ENCODE measurements around the gene EFCAB5. TPM values are rescaled to one million over a fixed set of nuclear protein-coding genes. Genes with fewer than 3 reads are reported as not detected.
"Not testable (repeated sequence)": the region's sequence is repeated elsewhere in the genome, so short reads cannot be mapped to it uniquely, and the experiment has no call there.

The EFCAB5 gene
- total RNA-seq, 1 experiment from 2014 or later: 0.16 TPM

- DNase-seq (ENCODE audit: low read depth in 1 of 2, low spot score in 2 of 2): peak; percentile 68 to 72
- Histone ChIP-seq H3K4me3 (peak overlapping the region; percentile 31), H3K27ac (no peak overlapping the region), H3K4me1 (replicated peaks) (no peaks in the 10 kb centered on the region), H3K36me3 (no peaks in the 10 kb centered on the region), H3K9me3 (replicated peaks) (no peaks in the 10 kb centered on the region), H3K27me3 (replicated peaks) (no peaks in the 10 kb centered on the region; the same call in none of the 2 replicates)
Measured at GRCh38 chr17:30104575-30105339, 163.3 kb downstream of the EFCAB5 start.

DNA sequence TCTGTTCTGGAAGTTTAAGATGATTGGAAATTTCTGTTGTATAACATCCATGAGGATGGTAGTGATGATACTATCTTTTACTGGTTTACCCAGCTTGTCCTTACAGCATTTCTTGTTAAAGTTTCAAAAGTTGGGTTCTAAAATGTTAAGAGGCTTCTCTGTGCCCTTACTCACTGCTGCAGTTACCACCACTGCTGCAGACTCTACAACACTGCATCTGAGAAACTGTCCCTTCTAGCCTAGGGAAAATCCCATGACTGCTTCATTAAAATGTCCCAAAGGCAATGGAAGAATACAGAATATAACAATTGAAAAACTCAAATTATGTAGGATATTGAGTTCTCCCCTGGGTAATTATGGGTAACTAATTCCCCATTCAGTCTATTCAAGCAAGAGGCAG, 171.4 kb downstream of the EFCAB5 start:
- no peak overlapping the region for H3K4me3 ChIP-seq
- DNase-seq (ENCODE audit: low read depth in 1 of 2, low spot score in 2 of 2): no peak
- no peaks in the 10 kb centered on the region; the same call in 1 of the 2 replicates for H3K27me3 ChIP-seq (replicated peaks)
- H3K4me1 ChIP-seq (replicated peaks): no peaks in the 10 kb centered on the region
- H3K36me3 ChIP-seq: peaks cover 9% of the 10 kb centered on the region
- H3K27ac ChIP-seq: no peak overlapping the region
- H3K9me3 ChIP-seq (replicated peaks): no peaks in the 10 kb centered on the region

DNA sequence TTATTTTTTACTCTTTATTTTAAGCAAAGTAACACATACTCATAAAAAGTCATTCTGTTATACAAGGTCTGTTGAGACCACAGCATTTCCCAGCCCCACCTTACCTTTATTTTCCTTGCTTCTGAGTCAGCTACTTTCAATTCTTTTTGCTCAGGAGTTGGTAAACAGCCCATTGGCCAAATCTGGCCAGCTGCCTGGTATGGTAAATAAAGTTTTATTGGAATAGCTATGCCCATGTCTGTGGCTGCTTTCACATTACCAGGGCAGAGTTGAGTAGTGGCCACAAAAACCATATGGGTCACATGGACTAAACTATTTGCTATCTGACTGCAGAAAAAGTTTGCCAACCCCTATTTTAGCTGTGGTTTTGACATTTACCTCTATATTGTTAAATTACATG, 171.8 kb downstream of the EFCAB5 start:
- no peak overlapping the region for H3K4me3 ChIP-seq
- no peaks in the 10 kb centered on the region for H3K4me1 ChIP-seq (replicated peaks)
- H3K9me3 ChIP-seq (replicated peaks): no peaks in the 10 kb centered on the region
- H3K27ac ChIP-seq: no peak overlapping the region
- H3K27me3 ChIP-seq (replicated peaks): no peaks in the 10 kb centered on the region
- DNase-seq (ENCODE audit: low read depth in 1 of 2, low spot score in 2 of 2): no peak
- peaks cover 10% of the 10 kb centered on the region for H3K36me3 ChIP-seq

DNA sequence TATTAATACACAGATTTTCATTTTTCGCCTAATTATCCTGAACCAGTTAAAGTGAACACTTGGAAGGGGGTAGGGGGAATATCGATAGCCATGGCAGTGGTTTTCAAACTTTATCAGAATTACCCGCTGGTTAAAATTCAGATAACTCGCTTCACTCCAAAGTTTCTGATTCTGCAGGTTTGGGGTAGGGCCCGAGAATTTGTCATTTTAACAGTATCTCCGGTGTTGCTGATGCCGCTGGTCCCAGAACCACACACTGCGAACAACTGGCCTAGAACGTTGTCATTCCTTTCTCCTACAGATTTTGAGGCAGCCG, 174.9 kb downstream of the EFCAB5 start:
- H3K4me1 ChIP-seq (replicated peaks): no peaks in the 10 kb centered on the region
- peak overlapping the region; percentile 72 for H3K4me3 ChIP-seq
- H3K27ac ChIP-seq: peak overlapping the region; percentile 98
- peaks cover 37% of the 10 kb centered on the region for H3K36me3 ChIP-seq
- no peaks in the 10 kb centered on the region for H3K9me3 ChIP-seq (replicated peaks)
- DNase-seq (ENCODE audit: low read depth in 1 of 2, low spot score in 2 of 2): no peak
- H3K27me3 ChIP-seq (replicated peaks): no peaks in the 10 kb centered on the region

DNA sequence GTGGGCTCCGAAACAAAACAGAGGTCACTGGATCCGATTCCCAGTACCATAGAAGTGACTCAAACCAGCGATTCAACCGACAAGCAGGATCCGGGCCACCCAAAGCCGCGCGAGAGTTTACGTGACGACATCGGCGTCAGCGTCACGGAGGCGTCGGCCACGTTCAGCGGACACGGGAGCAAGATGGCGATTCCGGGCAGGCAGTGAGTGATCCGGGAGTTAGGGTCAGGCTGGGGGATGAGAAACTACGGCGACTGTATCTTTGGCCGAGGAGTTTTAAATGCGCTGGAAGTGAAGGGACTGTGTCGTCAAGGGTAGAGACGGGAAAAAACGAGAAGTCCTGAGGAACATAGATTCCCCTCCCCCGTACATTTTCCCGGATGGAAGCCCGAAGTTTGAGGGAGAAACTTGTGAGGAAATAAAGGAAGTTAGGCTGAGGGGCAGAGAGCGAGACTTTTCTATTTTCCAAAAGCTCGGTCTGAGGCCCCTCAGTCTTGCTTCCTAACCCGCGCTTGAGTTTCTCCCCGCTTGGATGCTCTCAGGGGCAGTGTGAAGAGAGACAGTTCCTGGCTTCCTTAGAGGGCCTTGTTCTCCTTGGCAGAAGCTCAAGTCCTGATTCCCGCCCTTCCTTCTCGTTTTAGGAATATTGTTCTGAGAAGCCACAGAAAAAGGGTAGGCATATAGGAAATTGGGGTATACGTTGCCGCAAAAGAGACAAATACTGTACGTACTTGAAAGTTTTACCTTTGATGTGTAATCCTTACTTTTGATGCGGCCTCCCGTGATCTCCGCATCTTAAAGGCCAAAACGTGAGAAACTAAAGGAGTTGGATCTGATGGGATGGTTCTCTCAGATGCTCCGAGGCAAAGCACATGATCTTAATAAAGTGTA, 175.5 kb downstream of the EFCAB5 start, which contains the start of gene NSRP1:
NSRP1 (plus strand) TSS at position 156 of the 891 bp plus-strand sequence; CDS start at position 184, 28 bp downstream.
- Histone ChIP-seq H3K36me3 (peaks cover 41% of the 10 kb centered on the region), H3K9me3 (replicated peaks) (no peaks in the 10 kb centered on the region), H3K27me3 (replicated peaks) (no peaks in the 10 kb centered on the region)

DNA sequence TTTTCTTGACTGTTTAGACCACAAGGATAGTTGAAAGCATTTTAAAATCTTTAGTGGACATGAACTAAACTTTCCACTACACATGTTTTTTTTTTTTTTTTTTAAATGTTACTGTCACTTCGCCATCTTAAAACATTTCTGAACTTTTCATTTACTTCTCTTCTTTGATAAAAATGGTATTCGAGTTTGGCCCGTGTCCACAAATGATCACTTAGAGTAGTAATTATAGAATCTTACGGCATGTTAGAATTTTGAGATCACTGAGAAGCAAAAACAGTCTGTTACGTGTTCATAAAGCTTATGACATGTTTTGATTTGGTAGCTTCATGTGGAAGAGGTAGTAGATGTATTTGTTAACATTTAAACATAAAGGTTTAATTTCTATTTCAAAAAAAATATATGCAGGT, 176.2 kb downstream of the EFCAB5 start:
- no peak for DNase-seq (ENCODE audit: low read depth in 1 of 2, low spot score in 2 of 2)
- Histone ChIP-seq H3K27me3 (replicated peaks) (no peaks in the 10 kb centered on the region), H3K4me3 (peak overlapping the region; percentile 72), H3K27ac (peak overlapping the region; percentile 98), H3K4me1 (replicated peaks) (no peaks in the 10 kb centered on the region), H3K9me3 (replicated peaks) (no peaks in the 10 kb centered on the region), H3K36me3 (peaks cover 46% of the 10 kb centered on the region)

More for the DNA sequence above, 175.5 kb downstream of the EFCAB5 start, which contains the start of gene NSRP1:
- Histone ChIP-seq H3K27ac (peak within 1 kb of the TSS; percentile 98), H3K4me1 (replicated peaks) (no peaks in the 10 kb centered on the region), H3K4me3 (peak within 1 kb of the TSS; percentile 72)
- peak; percentile 90 to 95 for DNase-seq (ENCODE audit: low read depth in 1 of 2, low spot score in 2 of 2)

- not testable (repeated sequence) for H3K4me1 ChIP-seq (replicated peaks); H3K9me3 ChIP-seq (replicated peaks); H3K27ac ChIP-seq; H3K4me3 ChIP-seq; DNase-seq (ENCODE audit: low read depth in 1 of 2, low spot score in 2 of 2); H3K27me3 ChIP-seq (replicated peaks)
- peaks cover 54% of the 10 kb centered on the region for H3K36me3 ChIP-seq
Measured at GRCh38 chr17:30118635-30119034, 177.2 kb downstream of the EFCAB5 start.

GRCh38 chr17:30124273-30124796, 182.9 kb downstream of the EFCAB5 start:
- H3K27ac ChIP-seq: no peak overlapping the region
- no peak overlapping the region for H3K4me3 ChIP-seq
- H3K9me3 ChIP-seq (replicated peaks): no peaks in the 10 kb centered on the region
- peaks cover 77% of the 10 kb centered on the region for H3K36me3 ChIP-seq
- no peak for DNase-seq (ENCODE audit: low read depth in 1 of 2, low spot score in 2 of 2)
- no peaks in the 10 kb centered on the region for H3K27me3 ChIP-seq (replicated peaks)
- H3K4me1 ChIP-seq (replicated peaks): no peaks in the 10 kb centered on the region

- H3K9me3 ChIP-seq (replicated peaks): no peaks in the 10 kb centered on the region
- peaks cover 93% of the 10 kb centered on the region for H3K36me3 ChIP-seq
Measured at GRCh38 chr17:30130121-30130520, 188.7 kb downstream of the EFCAB5 start.

GRCh38 chr17:30132615-30133014, 191.2 kb downstream of the EFCAB5 start:
- no peaks in the 10 kb centered on the region for H3K9me3 ChIP-seq (replicated peaks)

More at GRCh38 chr17:30130121-30130520, 188.7 kb downstream of the EFCAB5 start:
- Histone ChIP-seq H3K27me3 (replicated peaks) (no peaks in the 10 kb centered on the region), H3K4me1 (replicated peaks) (no peaks in the 10 kb centered on the region), H3K4me3 (no peak overlapping the region), H3K27ac (no peak overlapping the region)
- DNase-seq (ENCODE audit: low read depth in 1 of 2, low spot score in 2 of 2): no peak

GRCh38 chr17:30133197-30133596, 191.8 kb downstream of the EFCAB5 start:
- H3K36me3 ChIP-seq: peaks cover 88% of the 10 kb centered on the region
- no peaks in the 10 kb centered on the region for H3K4me1 ChIP-seq (replicated peaks)
- no peaks in the 10 kb centered on the region for H3K27me3 ChIP-seq (replicated peaks)
- no peak overlapping the region for H3K4me3 ChIP-seq
- H3K27ac ChIP-seq: no peak overlapping the region
- H3K9me3 ChIP-seq (replicated peaks): no peaks in the 10 kb centered on the region
- DNase-seq (ENCODE audit: low read depth in 1 of 2, low spot score in 2 of 2): no peak

More at GRCh38 chr17:30132615-30133014, 191.2 kb downstream of the EFCAB5 start:
- DNase-seq (ENCODE audit: low read depth in 1 of 2, low spot score in 2 of 2): no peak
- Histone ChIP-seq H3K4me1 (replicated peaks) (no peaks in the 10 kb centered on the region), H3K27me3 (replicated peaks) (no peaks in the 10 kb centered on the region), H3K27ac (no peak overlapping the region), H3K36me3 (peaks cover 86% of the 10 kb centered on the region), H3K4me3 (no peak overlapping the region)

DNA sequence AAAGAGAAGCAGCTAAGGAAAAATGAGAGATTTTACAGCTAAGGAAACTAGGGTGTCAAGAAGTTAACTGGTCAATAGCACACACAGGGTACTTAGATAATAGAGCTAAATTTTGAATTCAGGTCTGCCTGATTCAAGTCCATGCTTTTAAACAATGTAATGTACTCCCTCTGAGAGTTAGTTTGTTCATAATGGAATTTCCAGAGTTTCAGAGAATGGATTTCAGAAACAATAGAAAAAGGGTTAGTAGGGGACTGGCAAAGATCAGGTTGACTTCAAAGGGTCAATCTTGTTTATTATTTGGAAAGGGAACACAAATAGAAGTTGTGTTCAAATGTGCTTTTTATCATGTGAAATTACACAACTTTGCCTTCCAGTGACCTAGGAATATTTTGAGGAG, 193.1 kb downstream of the EFCAB5 start:
- H3K9me3 ChIP-seq (replicated peaks): no peaks in the 10 kb centered on the region
- no peak overlapping the region for H3K4me3 ChIP-seq
- no peak for DNase-seq (ENCODE audit: low read depth in 1 of 2, low spot score in 2 of 2)
- H3K27me3 ChIP-seq (replicated peaks): no peaks in the 10 kb centered on the region
- H3K4me1 ChIP-seq (replicated peaks): no peaks in the 10 kb centered on the region
- H3K27ac ChIP-seq: no peak overlapping the region
- H3K36me3 ChIP-seq: peaks cover 78% of the 10 kb centered on the region

DNA sequence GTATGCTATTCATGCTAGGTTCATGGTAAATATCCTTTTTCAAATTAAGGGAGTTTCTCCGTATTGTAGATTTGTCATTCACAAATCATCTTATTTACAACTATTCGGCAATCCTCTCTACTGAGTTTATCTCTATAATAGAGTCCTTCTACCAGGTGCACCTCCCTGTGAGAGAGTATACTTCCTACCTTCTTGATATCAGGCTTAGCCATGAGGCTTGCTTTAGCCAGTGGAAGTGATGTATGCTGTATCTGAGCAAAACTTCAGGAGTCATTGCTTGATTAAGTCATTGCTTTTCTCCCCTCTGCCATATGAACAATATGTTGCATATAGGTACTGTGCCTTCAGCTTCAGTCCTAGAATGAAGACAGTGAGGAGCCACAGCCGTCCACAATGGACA, 195.7 kb downstream of the EFCAB5 start:
- peaks cover 56% of the 10 kb centered on the region for H3K36me3 ChIP-seq
- no peaks in the 10 kb centered on the region for H3K4me1 ChIP-seq (replicated peaks)
- no peak for DNase-seq (ENCODE audit: low read depth in 1 of 2, low spot score in 2 of 2)
- H3K27me3 ChIP-seq (replicated peaks): no peaks in the 10 kb centered on the region
- no peaks in the 10 kb centered on the region for H3K9me3 ChIP-seq (replicated peaks)
- H3K4me3 ChIP-seq: no peak overlapping the region
- no peak overlapping the region for H3K27ac ChIP-seq

- not testable (repeated sequence) for H3K4me1 ChIP-seq (replicated peaks); H3K36me3 ChIP-seq; DNase-seq (ENCODE audit: low read depth in 1 of 2, low spot score in 2 of 2); H3K27ac ChIP-seq; H3K4me3 ChIP-seq; H3K9me3 ChIP-seq (replicated peaks); H3K27me3 ChIP-seq (replicated peaks)
Measured at GRCh38 chr17:30147860-30148259, 206.4 kb downstream of the EFCAB5 start.

Data from SJSA1 (cell line).